NCI-H1048 (cell line): ENCODE results near the gene CUX1.

Experiments used
- DNase-seq: peaks from one replicate; lab custom pipeline; 2025; lab: John Stamatoyannopoulos, UW

The CUX1 gene

DNA sequence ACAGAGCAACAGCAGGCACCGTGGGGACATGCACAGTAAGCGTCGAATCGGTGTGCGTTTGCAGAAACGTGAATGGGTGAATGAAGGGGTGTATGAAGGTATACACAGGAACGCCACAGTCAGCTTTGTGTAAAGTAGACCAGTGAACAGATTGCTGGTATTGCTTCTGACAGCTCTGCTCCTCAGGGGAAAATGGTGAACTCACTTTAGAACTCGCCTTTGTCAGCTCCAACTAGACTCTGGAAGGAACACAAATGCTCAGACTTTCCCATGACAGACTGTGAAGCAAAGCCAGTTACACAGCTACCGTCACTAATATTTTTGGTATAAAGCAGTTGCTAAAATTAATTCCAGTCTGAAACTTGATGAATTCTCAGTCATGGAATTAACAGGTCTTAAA lies 78.9 kb downstream of the CUX1 start:
- DNase-seq = no peak

DNA sequence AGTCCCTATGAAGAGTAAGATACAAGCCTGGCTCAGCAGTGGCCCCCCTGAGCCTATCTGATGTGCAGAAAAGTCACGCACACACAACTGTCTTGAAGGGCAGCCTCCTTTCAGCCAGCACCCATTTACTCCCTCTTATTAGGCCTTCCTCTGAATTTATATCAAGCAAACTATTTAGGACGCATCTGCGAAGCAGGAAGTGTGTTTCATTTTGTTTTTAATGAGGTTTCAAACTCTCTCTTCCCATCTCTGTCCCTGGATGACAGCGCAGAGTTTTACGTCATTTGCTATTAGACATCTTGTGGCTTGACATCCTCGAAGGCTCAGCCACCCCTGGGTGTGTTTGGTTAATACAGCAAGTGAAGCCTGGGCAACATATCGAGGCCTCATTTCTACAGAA lies 79.5 kb downstream of the CUX1 start:
- no peak for DNase-seq

DNA sequence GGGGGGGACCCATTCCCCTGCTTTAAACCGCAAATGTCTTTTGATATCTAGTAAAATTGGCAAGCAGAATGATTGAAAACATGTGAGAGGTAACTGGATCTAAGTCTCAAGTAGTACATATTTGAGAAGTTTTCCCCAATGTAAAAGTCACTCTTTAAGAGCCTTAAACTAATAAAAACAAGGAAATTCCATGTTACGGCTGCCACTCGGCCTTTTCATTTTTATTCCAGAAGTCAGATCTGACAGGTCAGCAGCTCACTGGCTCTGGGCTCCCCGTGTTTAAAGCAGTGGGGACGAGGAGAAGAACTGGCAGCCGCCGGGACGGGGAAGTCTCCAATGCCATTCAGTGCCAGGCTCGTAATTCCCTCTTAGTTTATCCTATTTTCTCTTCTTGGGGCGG lies 80.7 kb downstream of the CUX1 start:
- no peak for DNase-seq

DNA sequence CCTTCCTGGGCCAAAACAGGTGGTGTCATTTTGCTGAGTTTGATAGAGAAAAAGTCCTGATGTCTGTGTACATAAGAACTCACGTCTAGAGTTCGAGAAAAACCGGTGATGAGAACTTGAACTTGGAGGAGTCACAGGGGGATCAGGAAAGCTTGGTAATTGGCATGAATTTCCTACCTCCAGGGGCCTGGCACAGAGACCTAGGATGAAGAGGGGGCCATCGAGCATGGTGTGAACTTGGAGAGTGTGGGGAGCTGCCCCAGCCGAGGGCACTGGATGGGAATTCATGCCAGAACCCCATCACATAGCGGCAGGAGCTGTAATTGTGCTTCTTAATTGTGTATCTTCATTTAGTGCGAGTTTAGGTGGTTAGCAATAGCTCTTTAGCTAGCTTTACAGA lies 82.2 kb downstream of the CUX1 start:
- no peak for DNase-seq

DNA sequence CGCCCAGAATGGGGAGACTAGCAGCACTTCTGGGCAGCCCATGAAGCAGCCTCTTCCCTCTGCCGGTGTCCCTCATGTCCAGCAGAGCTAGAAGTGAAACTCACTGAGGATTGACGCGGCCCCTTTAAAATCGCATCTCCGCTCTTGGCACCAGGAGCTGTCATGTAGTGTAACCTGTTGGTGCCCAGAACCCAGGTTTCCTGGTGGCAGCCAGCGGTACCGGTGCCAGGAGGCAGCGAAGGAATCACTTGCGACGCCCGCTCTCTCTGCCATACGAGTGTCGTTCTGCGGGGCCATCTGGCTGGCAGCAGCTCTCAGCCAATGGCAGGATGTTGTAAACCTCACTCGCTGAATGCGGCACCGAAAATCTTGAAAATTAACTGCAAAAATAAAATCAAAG lies 82.7 kb downstream of the CUX1 start:
- no peak for DNase-seq

DNA sequence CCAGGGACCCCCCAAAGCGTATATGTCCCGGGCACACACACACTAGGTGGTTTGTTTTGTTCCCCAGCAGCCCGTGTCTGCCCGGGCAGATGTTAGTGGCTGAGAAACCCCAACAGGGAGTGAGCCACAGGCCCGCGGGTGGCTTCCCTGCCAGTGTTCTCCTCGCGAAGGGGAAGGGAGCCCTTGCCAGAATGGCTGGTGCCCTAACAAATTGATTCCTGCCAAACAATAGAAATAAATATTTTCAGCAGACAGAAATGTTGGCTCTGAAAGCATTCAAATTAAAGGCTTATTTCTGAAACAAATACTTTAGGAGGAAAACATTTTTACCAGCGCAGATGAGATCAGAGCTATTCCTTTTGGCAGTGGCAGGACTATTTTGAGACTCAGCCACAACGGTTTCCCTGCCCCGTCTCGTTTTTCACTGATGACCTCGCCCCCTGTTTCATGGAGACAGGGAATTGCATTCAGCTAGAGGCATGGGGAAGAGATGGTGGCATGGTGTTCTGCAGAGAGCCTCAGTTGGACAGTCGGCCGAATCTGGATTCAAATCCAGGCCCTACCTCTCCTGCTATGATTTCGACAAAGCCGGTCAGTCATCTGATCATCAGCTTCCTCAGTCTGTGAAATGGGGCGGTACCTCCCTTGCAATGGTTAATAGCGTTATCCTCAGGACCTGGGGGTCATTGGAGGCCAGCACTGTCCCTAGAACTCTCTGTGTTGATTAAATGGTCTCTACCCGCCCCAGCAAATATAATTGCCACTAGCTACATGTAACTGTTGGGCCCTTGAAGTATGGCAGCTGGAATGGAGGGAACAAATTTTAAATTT lies 84.5 kb downstream of the CUX1 start:
- DNase-seq = no peak

DNA sequence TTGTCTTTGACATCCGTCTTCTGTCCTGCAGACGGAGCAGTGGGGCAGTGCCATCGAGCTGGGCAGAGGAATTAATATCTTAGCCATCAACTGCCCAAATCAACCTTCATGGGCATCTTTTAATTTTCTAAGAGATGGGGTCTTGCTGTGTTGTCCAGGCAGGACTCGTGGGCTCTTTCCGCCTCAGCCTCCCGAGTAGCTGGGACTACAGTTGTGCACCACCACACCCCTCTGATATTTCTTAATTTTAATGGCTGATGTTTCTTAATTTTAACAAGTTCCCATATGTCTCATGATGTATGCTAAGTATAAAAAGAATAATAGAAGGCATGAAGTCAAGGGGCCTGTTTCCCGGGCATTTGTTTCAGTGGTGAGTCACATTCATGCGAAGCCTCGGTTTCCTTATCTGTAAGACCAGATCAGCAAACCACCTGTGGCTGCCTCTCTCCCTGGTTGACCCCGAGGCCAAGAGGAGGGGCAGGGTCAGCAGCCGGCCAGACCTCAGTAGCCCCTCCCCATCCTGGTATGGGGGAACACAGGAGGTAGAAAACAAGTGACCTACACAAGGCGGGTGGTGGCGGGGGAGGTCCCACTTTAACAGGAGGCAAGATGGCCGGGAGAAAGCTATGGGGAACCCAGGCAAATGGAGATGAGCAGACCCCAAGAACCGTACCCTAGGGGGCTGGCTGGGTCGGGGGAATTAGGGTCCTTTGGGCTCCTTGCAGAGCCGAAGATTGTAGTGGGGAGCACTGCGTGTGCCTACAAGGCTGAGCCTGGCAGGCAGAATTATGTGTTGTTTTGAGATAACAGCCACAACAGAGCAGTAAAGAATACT lies 85.5 kb downstream of the CUX1 start:
- no peak for DNase-seq

DNA sequence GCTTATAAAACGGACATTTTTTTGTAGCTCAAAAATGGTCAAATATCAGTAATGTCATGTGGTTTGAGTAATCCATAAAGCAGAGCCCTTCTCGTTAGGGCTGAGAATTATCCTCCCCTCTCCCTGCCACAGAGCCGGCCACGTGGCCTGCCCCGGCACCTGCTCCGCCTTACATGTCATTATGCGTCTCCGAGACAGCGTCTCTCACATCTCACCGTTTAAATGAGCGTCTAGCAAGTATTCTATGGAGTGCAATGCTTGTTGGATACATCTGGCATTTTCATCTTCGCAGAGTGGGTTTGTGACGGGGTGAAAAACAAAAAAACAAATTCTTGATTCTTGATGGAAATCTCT lies 86.1 kb downstream of the CUX1 start:
- no peak for DNase-seq

DNA sequence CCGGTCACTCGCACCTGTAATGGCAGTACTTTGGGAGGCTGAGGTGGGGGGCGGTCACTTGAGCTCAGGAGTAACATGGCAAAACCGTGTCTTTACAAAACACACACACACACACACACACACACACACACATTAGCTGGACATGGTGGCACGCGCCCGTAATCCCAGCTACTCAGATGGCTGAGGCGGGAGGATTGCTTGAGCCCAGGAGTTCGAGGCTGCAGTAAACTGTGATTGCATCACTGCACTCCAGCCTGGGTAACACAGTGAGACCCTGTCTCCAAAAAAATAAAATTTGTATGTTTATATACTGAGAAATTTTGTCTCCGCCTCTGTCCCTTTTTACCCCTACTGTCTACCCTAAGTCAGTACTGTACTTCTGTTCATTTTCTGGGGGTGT lies 86.6 kb downstream of the CUX1 start:
- DNase-seq = no peak

DNA sequence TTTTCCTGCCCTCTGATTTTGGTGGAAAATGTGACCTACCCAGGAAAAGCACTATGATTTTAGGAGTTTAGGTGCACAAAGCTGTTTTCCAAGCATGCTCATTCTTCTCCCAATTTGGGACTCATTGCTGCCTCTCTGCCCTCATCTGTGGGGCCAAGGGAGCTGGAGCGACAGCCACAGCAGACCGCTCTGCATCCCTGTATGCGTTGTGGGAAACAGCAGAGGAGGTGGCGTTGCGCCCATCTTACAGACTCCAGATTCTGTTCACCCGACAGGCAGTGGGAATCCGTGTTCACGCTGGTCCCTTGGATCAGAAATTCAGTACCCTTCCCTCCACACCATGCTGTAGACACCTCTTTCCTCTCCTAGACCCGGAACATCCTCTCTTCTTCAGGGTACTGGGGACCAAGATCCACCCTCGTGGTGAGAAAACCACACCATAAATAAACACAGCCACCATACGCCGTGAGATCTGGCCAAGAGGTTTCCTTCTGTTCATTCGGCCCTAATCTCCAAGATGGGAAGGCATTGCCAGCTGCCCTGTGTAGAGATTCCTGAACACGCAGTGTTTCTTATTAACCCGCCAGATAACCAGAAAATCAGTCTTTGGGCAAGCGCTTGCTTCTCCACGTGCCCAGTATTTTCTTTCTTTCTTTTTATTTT lies 87.9 kb downstream of the CUX1 start:
- DNase-seq = no peak

DNA sequence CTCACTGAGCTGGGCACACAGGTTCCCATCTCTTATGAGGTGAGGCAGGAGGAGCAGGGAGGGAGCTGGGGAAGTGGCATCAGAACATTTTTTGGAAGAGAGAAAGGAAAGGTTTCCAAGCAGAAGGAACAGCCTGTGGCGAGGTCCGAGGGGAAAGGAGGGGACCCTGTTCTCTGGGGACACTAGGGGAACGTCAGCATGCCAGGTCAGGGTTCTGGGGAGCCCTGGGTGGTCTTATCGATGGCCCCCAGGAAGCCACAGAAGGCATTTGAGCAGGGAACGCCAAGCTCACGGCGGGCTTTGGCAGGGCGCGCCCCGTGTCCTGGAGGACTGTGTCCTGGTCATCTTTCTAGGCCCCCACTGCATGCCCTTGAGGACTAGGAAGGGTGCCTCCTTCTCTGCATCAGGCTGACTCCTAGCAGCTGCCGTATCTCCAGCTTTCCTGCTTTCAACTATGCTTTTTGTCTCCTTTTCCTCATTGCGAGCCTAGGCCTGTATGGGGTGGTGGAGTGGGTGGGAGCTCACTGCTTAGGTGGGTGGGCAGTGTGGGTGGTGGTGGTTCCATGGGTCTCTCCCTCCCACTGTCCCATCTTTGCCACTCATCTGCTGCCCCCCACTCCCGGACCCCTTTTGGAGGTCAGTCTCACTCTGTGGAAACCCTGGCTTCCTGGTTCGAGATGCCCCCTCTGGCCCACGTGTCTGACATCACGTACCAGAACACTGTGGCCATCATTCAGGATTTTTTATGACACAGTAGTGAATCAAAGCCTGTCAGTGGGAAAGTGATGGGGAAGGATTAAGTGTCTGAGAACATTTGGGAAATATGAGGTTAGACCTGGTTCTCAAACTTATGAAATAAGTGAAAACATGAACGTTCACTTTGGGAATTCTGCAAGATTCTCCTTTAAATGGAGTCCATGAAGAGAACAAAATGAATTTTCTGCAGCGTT lies 89.1 kb downstream of the CUX1 start:
- no peak for DNase-seq

DNA sequence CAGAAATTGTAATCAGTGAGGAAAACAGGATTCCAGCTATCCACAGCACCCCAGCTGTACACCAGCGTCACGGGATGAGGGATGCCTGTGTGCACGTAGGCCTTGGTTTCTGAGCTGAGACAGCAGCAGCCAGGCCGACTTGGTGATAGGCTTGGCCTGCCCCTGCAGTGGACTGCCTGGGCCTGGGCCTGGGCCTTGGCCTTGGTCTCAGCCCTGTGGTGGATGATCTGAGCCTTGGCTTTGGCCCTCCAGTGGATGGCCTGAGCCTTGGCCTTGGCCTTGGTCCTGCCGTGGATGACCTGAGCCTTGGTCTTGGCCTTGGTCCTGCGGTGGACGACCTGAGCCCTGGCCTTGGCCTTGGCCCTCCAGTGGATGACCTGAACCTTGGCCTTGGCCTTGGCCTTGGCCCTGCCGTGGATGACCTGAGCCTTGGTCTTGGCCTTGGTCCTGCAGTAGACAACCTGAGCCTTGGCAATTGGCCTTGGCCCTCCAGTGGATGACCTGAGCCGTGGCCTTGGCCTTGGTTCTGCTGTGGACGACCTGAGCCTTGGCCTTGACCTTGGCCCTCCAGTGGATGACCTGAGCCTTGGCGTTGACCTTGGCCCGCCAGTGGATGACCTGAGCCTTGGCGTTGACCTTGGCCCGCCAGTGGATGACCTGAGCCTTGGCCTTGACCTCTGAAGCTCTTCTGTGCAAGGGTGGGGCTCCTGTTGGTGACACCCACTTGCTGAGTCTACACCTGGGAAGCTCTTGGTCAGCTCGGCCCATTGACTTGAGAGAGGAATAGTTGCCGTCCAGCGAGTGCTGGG lies 93.8 kb downstream of the CUX1 start:
- no peak for DNase-seq

DNA sequence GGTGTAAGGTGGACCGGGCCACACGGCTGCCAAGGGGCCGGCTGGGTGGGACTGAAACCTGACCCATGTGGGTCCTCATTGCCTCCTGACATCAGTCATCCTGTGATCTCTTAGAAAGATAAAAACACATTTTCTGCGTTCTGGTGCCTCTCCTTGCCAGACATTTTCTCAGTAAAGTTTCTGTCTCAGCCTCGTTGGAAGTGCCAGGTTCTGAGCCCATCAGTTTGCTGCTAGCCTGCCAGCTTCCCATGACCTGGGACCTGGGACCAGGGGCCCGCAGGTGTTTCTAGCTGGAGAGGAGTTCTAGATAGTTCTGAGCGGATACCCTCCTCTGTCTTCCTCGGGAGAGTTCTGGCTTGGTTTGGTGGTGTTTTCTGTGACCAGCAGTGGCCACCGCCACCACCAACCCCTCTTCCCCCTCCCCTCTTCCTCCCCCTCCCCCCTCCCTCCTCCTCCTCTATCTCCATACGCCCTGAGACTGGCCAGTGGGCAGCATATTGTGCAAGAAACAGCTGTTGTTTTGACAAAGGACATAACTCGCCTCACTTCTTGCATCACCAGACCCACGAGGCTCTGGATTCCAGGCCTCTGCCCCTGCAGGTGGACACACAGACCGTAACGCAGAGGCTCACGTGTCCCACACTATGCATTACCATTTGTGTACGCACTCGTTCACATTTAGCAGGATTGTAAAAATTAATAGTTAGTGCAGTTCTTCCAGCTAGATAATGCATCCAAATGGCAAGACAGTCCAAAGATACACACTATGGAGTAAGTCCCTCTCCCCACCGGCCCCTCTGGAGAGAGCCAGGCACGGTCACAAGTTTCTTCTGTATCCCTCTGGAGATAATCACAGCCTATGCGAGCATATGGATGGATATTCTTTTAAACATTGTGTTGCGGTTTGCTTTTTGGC lies 94.6 kb downstream of the CUX1 start:
- no peak for DNase-seq

DNA sequence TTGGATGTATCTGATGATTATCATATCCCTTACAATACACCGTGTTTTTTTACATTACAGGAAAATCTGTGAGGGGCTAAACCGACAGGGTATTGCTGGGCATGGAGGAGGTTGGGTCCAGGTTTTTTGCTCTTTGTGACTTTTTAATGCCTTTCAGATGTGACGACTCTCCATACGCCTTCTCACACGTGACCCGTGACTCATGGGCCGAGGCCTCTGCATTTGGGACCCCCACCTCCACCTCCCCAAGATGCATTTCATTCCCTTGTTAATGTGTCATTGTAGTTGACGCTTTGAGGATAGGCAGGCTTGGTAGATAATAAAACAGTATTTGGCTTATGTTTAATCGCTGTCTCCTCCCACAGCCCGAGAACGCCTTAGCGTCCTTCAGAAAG lies 95.3 kb downstream of the CUX1 start:
- DNase-seq = no peak

DNA sequence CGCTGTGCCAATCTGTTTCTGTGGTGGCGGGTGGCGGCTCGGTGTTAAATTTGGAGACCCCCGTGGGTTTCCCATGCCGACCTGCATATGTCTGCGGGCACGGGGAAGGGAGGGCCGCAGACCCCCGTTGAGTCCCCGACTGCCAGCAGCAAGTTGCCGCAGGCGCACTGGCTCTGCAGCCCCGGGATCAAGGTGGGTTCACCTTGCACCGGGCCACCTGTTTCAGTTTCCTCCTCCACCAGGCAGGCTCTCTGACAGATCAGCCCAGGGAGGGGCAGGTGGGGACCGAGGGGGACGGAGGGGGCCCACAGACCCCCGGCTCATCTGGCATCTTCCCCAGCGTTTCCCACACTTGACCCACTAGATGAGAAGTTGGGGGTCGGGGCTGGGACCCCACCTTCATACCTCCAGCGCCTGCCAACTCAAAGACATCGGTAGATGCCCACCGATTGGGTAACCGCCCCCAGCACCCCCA lies 95.9 kb downstream of the CUX1 start:
- DNase-seq = no peak

DNA sequence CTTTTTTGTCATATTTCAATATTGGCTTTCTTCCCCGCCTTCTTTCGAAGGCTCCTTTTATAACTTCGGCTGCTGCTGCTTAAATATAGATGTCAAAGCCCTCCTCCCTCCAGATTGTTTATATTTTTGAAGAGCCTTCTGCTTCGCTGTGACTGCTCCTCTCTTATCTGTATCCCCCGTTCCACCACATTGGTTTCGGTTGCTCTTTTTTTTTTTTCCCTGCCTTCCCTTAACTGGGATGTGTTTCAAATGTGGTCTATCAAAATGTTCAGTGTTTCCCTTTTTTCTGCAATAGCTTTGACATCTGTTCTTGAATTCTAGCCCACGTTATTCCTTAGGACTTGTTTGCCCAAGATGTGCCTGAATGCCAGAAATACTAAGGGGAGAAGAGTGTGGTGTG lies 96.4 kb downstream of the CUX1 start:
- no peak for DNase-seq

DNA sequence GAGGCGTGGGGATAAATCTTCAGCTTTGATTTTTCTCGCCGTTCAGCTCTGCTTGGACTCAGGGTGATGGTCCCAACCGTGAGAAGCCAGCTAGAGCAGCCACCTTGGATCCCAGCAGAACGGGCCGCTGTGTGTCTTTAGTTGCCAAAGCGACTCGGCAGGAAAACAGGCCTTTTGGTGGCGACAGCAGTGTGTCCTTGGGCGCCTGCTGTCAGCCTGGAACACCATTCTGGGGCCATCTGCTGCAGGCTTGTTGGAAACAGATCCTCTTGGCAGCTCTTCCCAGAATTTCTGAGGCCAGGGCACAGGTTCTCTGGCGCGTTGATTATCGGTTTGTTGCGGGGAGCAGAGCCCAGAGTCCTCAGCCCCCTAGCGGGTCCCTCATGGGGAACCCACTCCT lies 97.6 kb downstream of the CUX1 start:
- DNase-seq = no peak

DNA sequence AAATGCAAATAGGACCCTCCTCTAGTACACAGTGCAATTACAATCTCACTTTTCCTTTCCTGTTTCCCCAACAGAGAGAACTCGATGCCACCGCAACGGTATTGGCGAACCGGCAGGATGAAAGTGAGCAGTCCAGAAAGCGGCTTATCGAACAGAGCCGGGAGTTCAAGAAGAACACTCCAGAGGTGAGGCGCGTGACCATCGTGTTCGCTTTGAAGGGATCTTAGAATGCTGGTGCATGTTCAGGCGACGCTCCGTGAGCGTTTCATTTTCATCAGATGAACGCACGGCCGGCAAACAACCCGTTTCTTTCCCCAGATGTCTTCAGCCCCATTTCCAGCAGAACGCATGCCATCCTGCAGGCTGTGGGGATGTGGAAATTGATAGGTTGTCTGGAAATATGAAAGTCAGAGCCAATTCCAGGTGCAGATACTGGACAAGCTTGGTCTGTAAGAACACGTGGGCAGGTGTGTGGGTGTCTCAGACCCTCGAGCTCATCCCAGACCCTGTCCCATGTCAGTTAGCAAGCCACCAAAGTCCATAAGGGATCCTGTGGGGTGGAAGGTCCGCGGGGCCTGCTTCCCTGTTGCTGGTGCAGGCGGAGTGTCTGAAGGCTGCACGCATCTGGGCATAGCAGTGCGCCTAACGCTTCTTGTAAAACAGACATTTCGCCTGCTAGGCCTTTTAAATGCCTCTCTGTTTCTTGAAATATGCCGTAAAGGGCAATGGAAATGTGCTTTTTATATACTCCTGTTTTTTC lies 98.8 kb downstream of the CUX1 start:
- DNase-seq = no peak

DNA sequence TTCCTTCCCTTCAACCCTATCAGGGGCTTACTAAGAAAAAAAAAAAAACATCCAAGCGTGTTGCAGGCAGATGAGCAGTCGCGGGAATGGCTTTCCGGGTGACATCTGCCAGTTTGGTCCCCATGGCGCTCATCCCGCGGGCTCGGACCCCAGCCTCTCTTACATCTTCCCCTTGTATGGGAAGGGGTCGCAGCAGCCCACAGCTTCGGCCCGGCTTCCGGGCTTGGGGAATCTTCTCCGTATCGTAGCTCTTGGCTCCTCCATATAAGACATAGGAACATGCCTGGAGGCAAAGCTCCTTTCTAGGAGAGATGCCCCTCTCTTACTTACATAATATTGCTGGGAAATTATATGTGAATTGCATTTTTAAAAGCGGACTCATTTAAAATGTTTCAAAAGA lies 99.5 kb downstream of the CUX1 start:
- DNase-seq = no peak
